IPS-15b (cell line): ENCODE data around the gene GALNT18.

Experiments
- H3K27me3 ChIP-seq: one replicate; pipeline ENCODE4 v1.6.1; 2013; ENCODE audit warnings: low read length; ENCODE audit not compliant: control insufficient read depth, insufficient read depth
- H3K36me3 ChIP-seq: one replicate; pipeline ENCODE4 v1.6.1; 2013; ENCODE audit warnings: low read length; ENCODE audit not compliant: control insufficient read depth, insufficient read depth
- H3K4me1 ChIP-seq: one replicate; pipeline ENCODE4 v1.6.1; 2013; ENCODE audit warnings: mild to moderate bottlenecking, low read length; ENCODE audit not compliant: control insufficient read depth, insufficient read depth
- H3K4me3 ChIP-seq: one replicate; pipeline ENCODE4 v1.5.1; 2013; ENCODE audit warnings: low read depth, low read length
- H3K9ac ChIP-seq: one replicate; pipeline ENCODE4 v1.6.1; 2013; ENCODE audit warnings: low read depth, mild to moderate bottlenecking, low read length
- H3K9me3 ChIP-seq: one replicate; pipeline ENCODE4 v1.6.1; 2013; ENCODE audit warnings: mild to moderate bottlenecking, low read length; ENCODE audit not compliant: control insufficient read depth, insufficient read depth

Gene GALNT18

DNA sequence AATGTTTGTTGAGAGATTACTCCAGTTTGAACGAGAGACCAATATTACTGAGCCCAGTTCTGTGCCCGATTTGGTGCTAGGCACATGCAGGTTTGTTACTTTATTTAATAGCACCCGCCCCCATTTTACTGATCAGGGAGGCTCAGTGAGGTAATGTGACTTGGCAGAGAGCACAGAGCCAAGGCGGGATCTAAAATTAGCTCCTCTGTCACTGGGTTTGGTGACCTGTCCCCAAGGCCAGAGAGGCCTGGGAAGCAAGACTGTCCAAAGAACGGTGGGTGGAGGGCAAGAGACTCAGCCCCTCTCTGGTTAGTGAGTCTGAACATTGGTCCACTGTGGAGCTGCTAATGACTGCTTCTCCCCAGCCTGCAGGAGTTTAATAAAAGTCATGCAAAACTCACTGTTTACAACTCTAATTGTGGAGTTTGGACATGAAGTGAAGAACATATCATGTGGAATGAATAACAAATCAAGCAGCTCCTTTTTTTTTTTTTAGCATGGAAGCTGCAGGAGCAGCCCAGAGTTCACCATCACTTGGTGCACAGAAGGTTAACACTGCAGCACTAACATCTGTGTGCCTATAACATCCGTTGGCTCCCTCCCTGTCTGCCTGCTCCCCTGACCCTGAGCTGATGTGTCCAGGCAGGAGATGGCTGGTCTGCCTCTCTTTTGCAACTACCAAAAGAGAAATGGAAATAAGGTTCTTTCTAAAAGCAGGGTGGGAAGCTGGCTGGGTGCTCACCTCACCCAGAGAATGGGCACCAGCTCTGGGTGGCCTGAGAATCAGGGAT, 307.7 kb downstream of the GALNT18 start:
- H3K4me1 ChIP-seq: no peaks in the 10 kb centered on the region
- no peaks in the 10 kb centered on the region for H3K27me3 ChIP-seq
- no peak overlapping the region for H3K9ac ChIP-seq
- H3K4me3 ChIP-seq: no peak overlapping the region
- H3K9me3 ChIP-seq: no peaks in the 10 kb centered on the region
- no peaks in the 10 kb centered on the region for H3K36me3 ChIP-seq

DNA sequence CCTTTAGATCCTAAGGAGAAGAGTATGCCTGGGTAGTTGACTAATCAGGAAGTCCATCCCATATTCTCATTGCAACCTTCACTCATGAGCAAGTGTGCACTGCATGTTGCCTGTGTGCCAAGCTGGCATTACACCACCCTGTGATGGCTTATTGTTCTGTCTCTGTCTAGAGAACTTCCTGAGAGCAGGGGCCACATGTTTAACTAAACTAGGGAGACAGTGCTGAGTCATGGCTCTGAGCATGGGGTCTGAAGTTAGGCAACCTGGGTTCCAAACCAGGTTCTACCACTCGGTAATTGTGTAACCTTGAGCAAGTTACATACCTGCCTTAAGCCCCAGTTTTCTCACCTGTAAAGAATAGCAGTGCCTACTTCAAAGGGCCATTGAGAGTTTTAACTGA, 308.4 kb downstream of the GALNT18 start:
- Histone ChIP-seq H3K9ac (no peak overlapping the region), H3K9me3 (no peaks in the 10 kb centered on the region), H3K4me1 (no peaks in the 10 kb centered on the region), H3K36me3 (no peaks in the 10 kb centered on the region), H3K4me3 (no peak overlapping the region), H3K27me3 (no peaks in the 10 kb centered on the region)

DNA sequence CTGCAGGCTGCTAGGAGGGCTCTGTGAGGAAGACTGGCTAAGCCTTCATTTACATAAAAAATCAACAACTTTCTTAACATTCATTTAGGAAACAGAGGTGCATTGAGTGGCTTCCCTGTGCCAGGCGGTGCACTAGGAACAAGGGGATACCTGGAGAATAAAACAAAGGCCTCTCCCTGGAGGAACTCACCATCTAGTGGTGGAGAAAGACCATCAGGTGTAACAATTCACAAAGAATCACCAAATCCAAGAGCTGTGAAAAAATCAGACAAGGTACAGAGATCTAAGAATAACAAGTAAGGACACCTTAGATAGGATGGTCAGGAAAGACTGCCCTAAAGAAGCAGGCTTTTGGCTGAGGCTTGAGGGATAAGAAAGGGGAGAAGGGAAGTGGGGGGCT, 309.1 kb downstream of the GALNT18 start:
- no peaks in the 10 kb centered on the region for H3K4me1 ChIP-seq
- H3K4me3 ChIP-seq: no peak overlapping the region
- no peak overlapping the region for H3K9ac ChIP-seq
- no peaks in the 10 kb centered on the region for H3K27me3 ChIP-seq
- no peaks in the 10 kb centered on the region for H3K36me3 ChIP-seq
- H3K9me3 ChIP-seq: no peaks in the 10 kb centered on the region

DNA sequence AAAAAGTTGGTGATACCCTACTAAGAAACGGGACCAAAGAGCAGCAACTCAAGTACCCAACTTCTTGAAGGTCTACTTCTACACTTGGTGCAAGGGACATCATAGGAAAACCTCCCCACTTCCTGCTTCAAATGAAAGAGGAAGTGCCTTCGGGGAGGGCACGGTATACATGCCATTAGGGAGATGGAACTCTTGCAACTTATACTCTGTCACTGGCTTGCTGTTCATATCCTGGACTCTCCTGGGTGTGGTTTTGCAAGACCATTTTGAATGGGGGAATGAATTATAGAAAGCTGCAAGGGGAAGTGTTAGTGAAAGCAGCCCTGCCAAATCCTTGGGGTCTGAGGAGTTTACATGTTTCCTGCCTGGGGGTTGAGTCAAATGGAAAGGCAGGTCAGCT, 310.6 kb downstream of the GALNT18 start:
- H3K27me3 ChIP-seq: no peaks in the 10 kb centered on the region
- no peak overlapping the region for H3K9ac ChIP-seq
- no peak overlapping the region for H3K4me3 ChIP-seq
- H3K36me3 ChIP-seq: no peaks in the 10 kb centered on the region
- H3K4me1 ChIP-seq: no peaks in the 10 kb centered on the region
- no peaks in the 10 kb centered on the region for H3K9me3 ChIP-seq

DNA sequence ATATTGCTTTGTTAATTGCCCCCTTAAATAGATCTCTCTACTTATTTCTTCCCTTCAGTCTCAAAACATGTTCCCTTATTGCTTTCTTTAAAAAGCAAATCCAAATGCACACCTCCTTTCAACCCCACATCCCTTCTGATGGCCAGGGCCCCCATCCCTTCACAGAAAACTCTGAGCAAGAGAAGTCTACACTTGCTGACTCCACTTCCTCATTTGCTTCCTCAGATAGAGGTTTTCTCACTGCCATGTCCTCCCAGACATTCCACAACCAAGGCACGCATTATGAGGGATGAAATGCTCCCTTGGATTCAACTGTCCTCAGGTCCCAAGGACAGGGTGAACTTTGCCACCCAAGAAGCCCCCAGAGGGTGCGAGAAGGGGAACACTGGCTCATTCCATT, 311.9 kb downstream of the GALNT18 start:
- Histone ChIP-seq H3K4me1 (no peaks in the 10 kb centered on the region), H3K36me3 (no peaks in the 10 kb centered on the region), H3K4me3 (no peak overlapping the region), H3K27me3 (no peaks in the 10 kb centered on the region), H3K9ac (no peak overlapping the region), H3K9me3 (no peaks in the 10 kb centered on the region)

DNA sequence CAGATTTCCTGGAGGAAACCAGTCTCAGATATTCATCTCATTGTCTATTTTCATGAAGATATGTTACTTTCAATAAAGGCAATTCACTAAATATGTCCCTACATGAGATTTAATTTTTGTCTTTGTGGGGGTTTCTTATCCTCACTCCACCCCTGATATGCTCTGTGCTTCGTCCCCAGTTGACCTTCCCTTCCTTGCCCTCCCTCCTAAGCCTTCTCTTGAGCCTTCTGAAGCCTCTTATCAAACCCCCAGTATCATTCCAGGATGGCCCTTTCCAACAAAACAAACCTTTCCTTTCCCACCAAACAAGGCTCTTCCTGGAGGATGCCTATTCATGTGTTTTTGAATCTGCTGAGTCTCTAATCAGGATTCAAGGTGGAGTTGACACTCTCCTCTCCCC, 313.6 kb downstream of the GALNT18 start:
- no peaks in the 10 kb centered on the region for H3K9me3 ChIP-seq
- no peak overlapping the region for H3K4me3 ChIP-seq
- H3K27me3 ChIP-seq: no peaks in the 10 kb centered on the region
- no peaks in the 10 kb centered on the region for H3K36me3 ChIP-seq
- H3K4me1 ChIP-seq: no peaks in the 10 kb centered on the region
- no peak overlapping the region for H3K9ac ChIP-seq

DNA sequence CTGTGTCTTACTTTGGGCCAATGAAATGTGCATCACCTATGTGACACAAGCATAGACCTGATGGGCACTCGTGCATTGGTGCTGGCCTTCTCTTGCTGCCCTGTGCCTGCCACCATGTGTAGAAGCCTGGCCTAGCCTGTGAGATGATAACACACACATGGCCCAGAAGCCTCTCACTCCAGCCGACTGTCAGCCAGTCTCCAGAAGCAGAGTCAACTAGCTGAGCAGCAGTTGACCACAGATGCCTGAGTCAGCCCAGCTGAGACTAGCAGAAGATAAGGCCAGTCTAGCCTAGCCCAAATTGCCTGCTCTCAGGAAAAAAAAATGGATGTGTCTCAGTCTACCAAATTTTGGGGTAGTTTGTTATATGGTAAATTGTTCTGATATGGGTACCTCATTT, 314.9 kb downstream of the GALNT18 start:
- Histone ChIP-seq H3K9ac (no peak overlapping the region), H3K36me3 (no peaks in the 10 kb centered on the region), H3K27me3 (no peaks in the 10 kb centered on the region), H3K4me1 (no peaks in the 10 kb centered on the region), H3K9me3 (no peaks in the 10 kb centered on the region), H3K4me3 (no peak overlapping the region)

DNA sequence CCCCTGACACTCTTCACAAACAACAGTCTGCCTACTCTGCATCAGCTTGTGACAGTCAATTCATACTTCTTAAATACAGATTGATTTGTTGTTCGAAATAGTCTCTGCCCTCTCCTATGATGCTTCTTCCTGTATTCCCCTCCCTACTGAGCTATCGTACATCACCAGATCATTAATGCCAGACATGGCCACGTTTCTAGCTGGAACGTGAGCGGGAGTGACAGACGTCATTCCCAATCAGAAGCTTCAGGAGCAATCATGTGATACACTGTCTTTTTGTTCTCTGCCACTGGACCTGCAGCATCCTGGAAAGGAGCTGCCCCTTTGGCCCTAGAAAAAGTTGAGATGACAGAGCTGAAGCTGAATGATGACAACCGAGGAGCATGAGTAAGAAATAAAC, 317.3 kb downstream of the GALNT18 start:
- Histone ChIP-seq H3K9me3 (no peaks in the 10 kb centered on the region), H3K4me3 (no peak overlapping the region), H3K4me1 (no peaks in the 10 kb centered on the region), H3K27me3 (no peaks in the 10 kb centered on the region), H3K9ac (no peak overlapping the region), H3K36me3 (no peaks in the 10 kb centered on the region)

DNA sequence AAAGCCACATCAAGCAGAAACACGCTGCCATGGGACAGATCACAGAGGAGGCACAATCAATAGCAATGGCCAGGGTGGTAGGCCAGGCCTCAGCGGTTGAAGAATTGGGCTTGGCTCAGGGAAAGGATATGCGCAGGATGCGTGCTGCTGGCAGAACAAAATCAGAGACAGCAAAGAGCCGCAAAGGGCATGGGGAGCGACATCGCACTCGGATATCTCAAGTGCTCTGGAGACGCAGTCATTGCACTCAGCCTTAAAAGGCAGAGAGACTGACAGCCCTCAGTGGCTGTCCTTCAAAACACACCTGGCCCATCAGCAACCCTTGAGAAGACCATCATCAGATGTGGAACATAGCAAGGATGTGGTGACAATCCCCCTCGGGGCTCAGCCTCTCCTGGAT, 319.2 kb downstream of the GALNT18 start:
- no peaks in the 10 kb centered on the region for H3K4me1 ChIP-seq
- no peak overlapping the region for H3K9ac ChIP-seq
- H3K36me3 ChIP-seq: no peaks in the 10 kb centered on the region
- no peaks in the 10 kb centered on the region for H3K9me3 ChIP-seq
- H3K27me3 ChIP-seq: no peaks in the 10 kb centered on the region
- H3K4me3 ChIP-seq: no peak overlapping the region

DNA sequence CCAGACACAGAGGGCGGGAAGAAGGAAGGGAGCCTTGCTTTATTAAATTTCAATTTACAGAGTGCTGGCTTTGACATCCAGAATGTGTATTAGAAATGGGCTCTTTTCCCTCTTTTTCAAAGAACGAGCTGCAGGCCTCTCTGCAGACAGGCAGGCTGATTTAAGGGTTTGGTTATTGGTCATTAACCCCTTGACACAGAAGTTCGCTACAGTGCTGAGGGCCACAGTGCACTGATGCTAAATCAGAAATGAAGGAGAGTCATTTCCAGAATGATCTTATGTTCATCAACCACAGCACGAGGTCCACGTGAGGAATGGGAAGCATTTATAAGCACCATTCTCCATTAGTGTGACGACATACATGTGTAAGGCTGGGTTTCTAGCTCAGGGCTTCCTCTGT, 320.6 kb downstream of the GALNT18 start:
- Histone ChIP-seq H3K27me3 (no peaks in the 10 kb centered on the region), H3K4me3 (no peak overlapping the region), H3K4me1 (no peaks in the 10 kb centered on the region), H3K9me3 (no peaks in the 10 kb centered on the region), H3K36me3 (no peaks in the 10 kb centered on the region), H3K9ac (no peak overlapping the region)

DNA sequence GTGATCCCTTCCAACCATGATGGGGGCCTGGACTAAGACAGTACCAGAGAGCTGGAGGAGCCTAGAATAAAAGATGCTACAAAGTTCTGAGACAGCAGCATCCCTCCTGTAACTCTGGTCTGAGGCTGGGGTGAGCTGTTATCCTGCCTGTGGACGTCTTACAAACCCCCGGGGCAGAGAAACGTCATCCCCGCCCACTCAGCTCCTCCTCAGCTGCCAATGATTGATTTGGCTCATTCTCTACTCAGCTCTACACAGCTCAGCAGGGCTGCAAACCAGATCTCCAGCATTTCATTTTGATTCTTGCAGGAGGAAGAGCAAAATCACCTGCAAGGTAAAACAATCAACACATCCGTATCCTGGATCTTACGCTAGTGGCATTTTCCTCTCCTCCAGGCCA, 324.2 kb downstream of the GALNT18 start:
- no peaks in the 10 kb centered on the region for H3K36me3 ChIP-seq
- H3K4me1 ChIP-seq: no peaks in the 10 kb centered on the region
- no peaks in the 10 kb centered on the region for H3K27me3 ChIP-seq
- H3K9me3 ChIP-seq: no peaks in the 10 kb centered on the region
- H3K9ac ChIP-seq: no peak overlapping the region
- H3K4me3 ChIP-seq: no peak overlapping the region

DNA sequence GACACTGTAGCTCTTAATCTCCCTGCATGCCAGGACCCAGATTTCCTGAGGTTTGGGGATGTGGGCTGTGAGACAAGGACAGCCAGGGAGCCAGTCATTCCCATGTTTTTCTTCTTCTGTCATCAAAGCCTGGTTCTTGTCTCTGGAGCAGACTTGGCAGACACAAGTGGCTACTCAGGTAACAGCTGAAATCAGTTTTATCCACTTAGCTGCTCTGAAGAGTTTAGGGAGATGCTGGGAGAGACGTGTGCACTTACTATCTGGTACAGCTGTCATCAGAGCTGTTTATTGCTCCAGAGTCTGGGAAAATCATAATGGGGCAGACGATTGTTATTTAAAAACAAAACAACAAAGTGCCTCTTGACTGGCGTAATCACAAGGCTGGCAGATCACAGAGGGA, 325.4 kb downstream of the GALNT18 start:
- no peaks in the 10 kb centered on the region for H3K9me3 ChIP-seq
- H3K27me3 ChIP-seq: no peaks in the 10 kb centered on the region
- no peaks in the 10 kb centered on the region for H3K36me3 ChIP-seq
- no peak overlapping the region for H3K9ac ChIP-seq
- H3K4me3 ChIP-seq: no peak overlapping the region
- no peaks in the 10 kb centered on the region for H3K4me1 ChIP-seq
